Measurements from ENCODE around the gene KCNA5. TPM values are rescaled to one million over a fixed set of nuclear protein-coding genes. Genes with fewer than 3 reads are reported as not detected.
A peak's percentile ranks its signal among the peaks of the same experiment; 100 is the strongest.

Gene KCNA5
- total RNA-seq, 2 donors from 2014 or later: not detected

GRCh38 chr12:5022025-5022424 is 21.7 kb upstream of the KCNA5 start:
- no peak for DNase-seq (ENCODE audit: low spot score in 2 of 2)
- Mint-ChIP-seq H3K27ac (no peak overlapping the region), H3K9me3 (no peaks in the 10 kb centered on the region), H3K36me3 (no peaks in the 10 kb centered on the region)
- ATAC-seq: no peak

- no peaks in the 10 kb centered on the region for H3K36me3 Mint-ChIP-seq
- no peaks in the 10 kb centered on the region for H3K9me3 Mint-ChIP-seq
- no peak overlapping the region for H3K27ac Mint-ChIP-seq
- ATAC-seq (peak; percentile 44 to 72), DNase-seq (ENCODE audit: low spot score in 2 of 2) (peak in 1 of 2 donors; percentile 51)
Observed at GRCh38 chr12:5022465-5023061, 21.1 kb upstream of the KCNA5 start.

GRCh38 chr12:5023842-5024241 is 19.8 kb upstream of the KCNA5 start:
- ATAC-seq: no peak
- H3K36me3 Mint-ChIP-seq: no peaks in the 10 kb centered on the region
- no peak for DNase-seq (ENCODE audit: low spot score in 2 of 2)
- no peaks in the 10 kb centered on the region for H3K9me3 Mint-ChIP-seq
- H3K27ac Mint-ChIP-seq: no peak overlapping the region

- Mint-ChIP-seq H3K36me3 (no peaks in the 10 kb centered on the region), H3K9me3 (no peaks in the 10 kb centered on the region), H3K27ac (no peak overlapping the region)
- DNase-seq (ENCODE audit: low spot score in 2 of 2) (no peak), ATAC-seq (no peak)
Observed at GRCh38 chr12:5026342-5026938, 17.2 kb upstream of the KCNA5 start.

- Mint-ChIP-seq H3K9me3 (no peaks in the 10 kb centered on the region), H3K36me3 (no peaks in the 10 kb centered on the region), H3K27ac (no peak overlapping the region)
- ATAC-seq: no peak
- no peak for DNase-seq (ENCODE audit: low spot score in 2 of 2)
Observed at GRCh38 chr12:5027046-5027821, 16.4 kb upstream of the KCNA5 start.

GRCh38 chr12:5030066-5030465 is 13.6 kb upstream of the KCNA5 start:
- Mint-ChIP-seq H3K36me3 (no peaks in the 10 kb centered on the region), H3K9me3 (no peaks in the 10 kb centered on the region), H3K27ac (no peak overlapping the region)
- no peak for ATAC-seq
- no peak for DNase-seq (ENCODE audit: low spot score in 2 of 2)

- Mint-ChIP-seq H3K27ac (no peak overlapping the region), H3K9me3 (no peaks in the 10 kb centered on the region)
- no peak for DNase-seq (ENCODE audit: low spot score in 2 of 2)
Observed at GRCh38 chr12:5031242-5031641, 12.4 kb upstream of the KCNA5 start.

GRCh38 chr12:5031958-5032357 is 11.7 kb upstream of the KCNA5 start:
- ATAC-seq: no peak
- H3K27ac Mint-ChIP-seq: no peak overlapping the region
- no peaks in the 10 kb centered on the region for H3K9me3 Mint-ChIP-seq
- H3K36me3 Mint-ChIP-seq: no peaks in the 10 kb centered on the region
- no peak for DNase-seq (ENCODE audit: low spot score in 2 of 2)

More at GRCh38 chr12:5031242-5031641, 12.4 kb upstream of the KCNA5 start:
- H3K36me3 Mint-ChIP-seq: no peaks in the 10 kb centered on the region
- ATAC-seq: no peak

- ATAC-seq: no peak
- no peak for DNase-seq (ENCODE audit: low spot score in 2 of 2)
- Mint-ChIP-seq H3K27ac (no peak overlapping the region), H3K9me3 (no peaks in the 10 kb centered on the region), H3K36me3 (no peaks in the 10 kb centered on the region)
Observed at GRCh38 chr12:5032821-5033220, 10.9 kb upstream of the KCNA5 start.

- no peaks in the 10 kb centered on the region for H3K9me3 Mint-ChIP-seq
- H3K27ac Mint-ChIP-seq: peak overlapping the region in 1 of 2 donors; percentile 48
- DNase-seq (ENCODE audit: low spot score in 2 of 2) (no peak), ATAC-seq (no peak)
- H3K36me3 Mint-ChIP-seq: no peaks in the 10 kb centered on the region
Observed at GRCh38 chr12:5033883-5034282, 9.8 kb upstream of the KCNA5 start.

GRCh38 chr12:5034603-5035002 is 9.1 kb upstream of the KCNA5 start:
- DNase-seq (ENCODE audit: low spot score in 2 of 2) (peak in 1 of 2 donors; percentile 63), ATAC-seq (peak; percentile 88 to 98)
- no peaks in the 10 kb centered on the region for H3K9me3 Mint-ChIP-seq
- H3K36me3 Mint-ChIP-seq: no peaks in the 10 kb centered on the region
- H3K27ac Mint-ChIP-seq: peak overlapping the region in 1 of 2 donors; percentile 45

- H3K27ac Mint-ChIP-seq: no peak overlapping the region
- no peaks in the 10 kb centered on the region for H3K36me3 Mint-ChIP-seq
- no peak for ATAC-seq
- no peak for DNase-seq (ENCODE audit: low spot score in 2 of 2)
- no peaks in the 10 kb centered on the region for H3K9me3 Mint-ChIP-seq
Observed at GRCh38 chr12:5035618-5036017, 8.1 kb upstream of the KCNA5 start.

- Mint-ChIP-seq H3K36me3 (no peaks in the 10 kb centered on the region), H3K9me3 (no peaks in the 10 kb centered on the region), H3K27ac (no peak overlapping the region)
- DNase-seq (ENCODE audit: low spot score in 2 of 2) (no peak), ATAC-seq (no peak)
Observed at GRCh38 chr12:5036031-5036430, 7.6 kb upstream of the KCNA5 start.

GRCh38 chr12:5037795-5038357 is 5.8 kb upstream of the KCNA5 start:
- Mint-ChIP-seq H3K27ac (no peak overlapping the region), H3K9me3 (no peaks in the 10 kb centered on the region), H3K36me3 (no peaks in the 10 kb centered on the region)
- ATAC-seq: no peak
- DNase-seq (ENCODE audit: low spot score in 2 of 2): no peak

- Mint-ChIP-seq H3K27ac (no peak overlapping the region), H3K9me3 (no peaks in the 10 kb centered on the region), H3K36me3 (no peaks in the 10 kb centered on the region)
- DNase-seq (ENCODE audit: low spot score in 2 of 2) (no peak), ATAC-seq (no peak)
Observed at GRCh38 chr12:5038781-5039311, 4.8 kb upstream of the KCNA5 start.

- DNase-seq (ENCODE audit: low spot score in 2 of 2): no peak
- ATAC-seq: no peak
- no peak overlapping the region for H3K27ac Mint-ChIP-seq
- no peaks in the 10 kb centered on the region for H3K36me3 Mint-ChIP-seq
- no peaks in the 10 kb centered on the region for H3K9me3 Mint-ChIP-seq
Observed at GRCh38 chr12:5039815-5040214, 3.9 kb upstream of the KCNA5 start.

GRCh38 chr12:5040368-5040767 is 3.3 kb upstream of the KCNA5 start:
- H3K36me3 Mint-ChIP-seq: peaks cover 4% of the 10 kb centered on the region in 2 donors
- DNase-seq (ENCODE audit: low spot score in 2 of 2) (no peak), ATAC-seq (no peak)
- H3K27ac Mint-ChIP-seq: no peak overlapping the region
- H3K9me3 Mint-ChIP-seq: no peaks in the 10 kb centered on the region

All from activated naive CD4-positive, alpha-beta T cell treated with anti-CD3 and anti-CD28 coated beads, Interleukin-2, amount 50 U/mL, for 72 hours (primary cell).